ENCODE results near the gene HNRNPC. TPM values are rescaled to one million over a fixed set of nuclear protein-coding genes. Genes with fewer than 3 reads are reported as not detected.

Gene HNRNPC
- total and polyA plus RNA-seq, 9 of the 15 experiments (the other 6 are each of a cell fraction or from before 2014, with no cell fraction given): 679 to 1,557 (median 1,191) TPM

DNA sequence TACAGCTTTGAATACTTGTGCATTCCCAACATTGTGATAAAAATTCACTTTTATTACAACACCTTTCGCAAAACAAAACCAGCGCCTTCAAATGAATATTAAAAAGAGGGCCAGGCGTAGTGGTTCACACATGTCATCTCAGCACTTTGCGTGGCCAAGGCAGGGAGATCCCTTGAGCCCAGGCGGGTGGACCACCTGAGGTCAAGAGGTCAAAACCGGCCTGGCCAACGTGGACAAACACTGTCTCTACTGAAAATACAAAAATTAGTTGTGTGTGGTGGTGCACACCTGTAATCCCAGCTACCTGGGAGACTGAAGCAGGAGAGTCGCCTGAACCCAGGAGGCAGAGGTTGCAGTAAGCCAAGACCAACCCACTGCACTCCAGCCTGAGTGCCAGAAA lies 42.8 kb downstream of the HNRNPC start:
- Histone ChIP-seq H3K79me2 (ENCODE audit: control insufficient read depth, insufficient read depth, low read length) (peaks cover 97% of the 10 kb centered on the region), H3K36me3 (ENCODE audit: control insufficient read depth, insufficient read depth, low read length) (peaks cover 98% of the 10 kb centered on the region), H3K4me3 (no peak overlapping the region), H3K27ac (ENCODE audit: extremely low read depth, low read depth, low read length) (no peak overlapping the region), H3K4me2 (ENCODE audit: insufficient read depth, low read length) (no peak overlapping the region), H3K9ac (ENCODE audit: insufficient read depth in 1 of 2, low read depth in 2 of 2, low read length in 2 of 2) (no peak overlapping the region), H3K9me1 (ENCODE audit: control insufficient read depth, insufficient read depth, low read length) (no peaks in the 10 kb centered on the region), H3K9me3 (replicated peaks; ENCODE audit: control insufficient read depth, insufficient read depth, low read depth, low read length) (no peaks in the 10 kb centered on the region), H2AFZ (ENCODE audit: low read depth, low read length) (no peak overlapping the region), H3K4me1 (replicated peaks in 1 of 2; ENCODE audit: control insufficient read depth in 2 of 2, insufficient read depth in 2 of 2, low read length in 2 of 2) (no peaks in the 10 kb centered on the region; a peak in 1 of 5 replicates), H3K27me3 (ENCODE audit: control insufficient read depth in 2 of 2, insufficient read depth in 2 of 2, low read length in 2 of 2) (no peaks in the 10 kb centered on the region; a peak in 1 of 5 replicates), H4K20me1 (replicated peaks; ENCODE audit: control insufficient read depth, insufficient read depth, low read length) (peaks cover 29% of the 10 kb centered on the region)
- ChIA-PET CTCF (ENCODE audit: low intra/inter-chr PET ratio) (no interaction called here), POLR2A (interaction anchor here (0.9 kb wide), 1 partner anchor 9 kb away, joined by 3 read pairs; no protein-coding TSS in a partner anchor)
- DNase-seq (ENCODE audit: extremely low read depth in 1 of 4, low spot score in 3 of 4) (no peak), ATAC-seq (no peak), FAIRE-seq (no peak)
- BruUV-seq (replicated peaks): no TSS peak
- WGBS (ENCODE audit: insufficient coverage, low coverage, missing lambda C conversion rate): 86% methylated on average over 6 of the region's 8 CpGs
- TF ChIP-seq MAZ (CRISPR knock-in tag; conservative IDR thresholded peaks at IDR 0.05 in 1 of 2, IDR thresholded peaks at IDR 0.05 in 1 of 2) (no peak), STAT5A (IDR thresholded peaks at IDR 0.05; ENCODE audit: borderline replicate concordance, low read length) (no peak), KAT2B (IDR thresholded peaks at IDR 0.05; ENCODE audit: low read depth, low read length) (no peak), SMAD4 (CRISPR knock-in tag; conservative IDR thresholded peaks at IDR 0.05) (no peak), NFRKB (IDR thresholded peaks at IDR 0.05; ENCODE audit: low read depth) (no peak), MYC (IDR thresholded peaks at IDR 0.05; ENCODE audit: low read depth, low read length) (no peak), MYC (CRISPR knock-in tag; IDR thresholded peaks at IDR 0.05; ENCODE audit: borderline replicate concordance, low read depth) (no peak), VEZF1 (CRISPR knock-in tag; IDR thresholded peaks at IDR 0.05) (no peak), POLR2AphosphoS5 (IDR thresholded peaks at IDR 0.05; ENCODE audit: control insufficient read depth, insufficient read depth, low read depth, low read length) (no peak; the same call in 1 of the 2 replicates), ZSCAN32 (CRISPR knock-in tag; IDR thresholded peaks at IDR 0.05) (no peak)
- TF ChIP-seq, protein P1, sequence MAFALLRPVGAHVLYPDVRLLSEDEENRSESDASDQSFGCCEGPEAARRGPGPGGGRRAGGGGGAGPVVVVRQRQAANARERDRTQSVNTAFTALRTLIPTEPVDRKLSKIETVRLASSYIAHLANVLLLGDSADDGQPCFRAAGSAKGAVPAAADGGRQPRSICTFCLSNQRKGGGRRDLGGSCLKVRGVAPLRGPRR (CRISPR knock-in tag; IDR thresholded peaks at IDR 0.05): no peak
- in situ Hi-C loops (cut with MboI): no loop called here
- intact Hi-C loops (cut with micrococcal nuclease): no loop called here
